Renal cortex interstitium (tissue), 11 donors: ENCODE data around the gene CTIF. TPM values are rescaled to one million over a fixed set of nuclear protein-coding genes. Genes with fewer than 3 reads are reported as not detected.

Experiments used
- DNase-seq, 11 donors: peaks; one replicate each; pipeline ENCODE4 v3.0.0-alpha.2; 2013; ENCODE audit warnings: low read depth in 9 of 11, low spot score in 4 of 11; ENCODE audit errors: extremely low read depth in 1 of 11
- polyA plus RNA-seq, 3 donors: library from polyadenylated mRNA; unstranded; fragments of 120-200 nt; gene quantifications; one replicate each; pipeline ENCODE4 v1.2.1, GENCODE V29; 2013; ENCODE audit not compliant: insufficient read length in 3 of 3

CTIF gene
- polyA plus RNA-seq, 3 donors: 17.9 to 26.5 (median 22.6) TPM

- no peak for DNase-seq
Observed at GRCh38 chr18:48910972-48911545, 372.2 kb downstream of the CTIF start.

Other genes with a start within 250 kb of the CTIF start
- gene ZBTB7C, start 129.6 kb upstream of the CTIF start, polyA plus RNA-seq: 10 to 100 TPM; 12.3 to 17.0 (median 16.6) TPM